Measurements from ENCODE around the gene USP46. TPM values are rescaled to one million over a fixed set of nuclear protein-coding genes. Genes with fewer than 3 reads are reported as not detected.

The USP46 gene
- total RNA-seq, 1 donor from 2014 or later = 33.1 TPM

DNA sequence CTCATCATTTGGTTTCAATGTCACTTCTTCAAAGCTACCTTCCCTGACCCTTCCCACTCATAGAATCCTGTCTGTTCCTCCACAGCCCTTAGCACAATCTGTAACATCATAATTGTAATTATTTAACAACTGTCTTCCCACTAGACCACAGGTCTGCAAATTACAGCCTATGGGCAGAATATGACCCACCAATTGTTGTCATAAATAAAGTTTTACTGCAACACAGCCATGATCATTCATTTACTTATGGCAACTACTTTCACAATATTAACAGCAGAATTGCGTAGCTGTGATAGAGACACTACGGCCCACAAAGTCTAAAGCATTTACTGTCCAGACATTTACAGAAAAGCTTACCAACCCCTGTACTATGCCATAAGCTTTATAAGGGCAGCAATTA lies 15.9 kb downstream of the USP46 start:
- no peaks in the 10 kb centered on the region for H3K36me3 Mint-ChIP-seq (ENCODE audit: insufficient read depth)
- peaks cover 20% of the 10 kb centered on the region for H3K4me1 Mint-ChIP-seq (ENCODE audit: low read depth)
- H3K4me3 Mint-ChIP-seq (ENCODE audit: low read depth) = no peak overlapping the region
- H3K27me3 Mint-ChIP-seq = no peaks in the 10 kb centered on the region
- no peaks in the 10 kb centered on the region for H3K9me3 Mint-ChIP-seq (ENCODE audit: low read depth)
- TF ChIP-seq, protein P1, sequence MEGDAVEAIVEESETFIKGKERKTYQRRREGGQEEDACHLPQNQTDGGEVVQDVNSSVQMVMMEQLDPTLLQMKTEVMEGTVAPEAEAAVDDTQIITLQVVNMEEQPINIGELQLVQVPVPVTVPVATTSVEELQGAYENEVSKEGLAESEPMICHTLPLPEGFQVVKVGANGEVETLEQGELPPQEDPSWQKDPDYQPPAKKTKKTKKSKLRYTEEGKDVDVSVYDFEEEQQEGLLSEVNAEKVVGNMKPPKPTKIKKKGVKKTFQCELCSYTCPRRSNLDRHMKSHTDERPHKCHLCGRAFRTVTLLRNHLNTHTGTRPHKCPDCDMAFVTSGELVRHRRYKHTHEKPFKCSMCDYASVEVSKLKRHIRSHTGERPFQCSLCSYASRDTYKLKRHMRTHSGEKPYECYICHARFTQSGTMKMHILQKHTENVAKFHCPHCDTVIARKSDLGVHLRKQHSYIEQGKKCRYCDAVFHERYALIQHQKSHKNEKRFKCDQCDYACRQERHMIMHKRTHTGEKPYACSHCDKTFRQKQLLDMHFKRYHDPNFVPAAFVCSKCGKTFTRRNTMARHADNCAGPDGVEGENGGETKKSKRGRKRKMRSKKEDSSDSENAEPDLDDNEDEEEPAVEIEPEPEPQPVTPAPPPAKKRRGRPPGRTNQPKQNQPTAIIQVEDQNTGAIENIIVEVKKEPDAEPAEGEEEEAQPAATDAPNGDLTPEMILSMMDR (IDR thresholded peaks at IDR 0.05; ENCODE audit: unreplicated experiment) = no peak
- no peak overlapping the region for H3K27ac Mint-ChIP-seq
- DNase-seq (ENCODE audit: low spot score, unreplicated experiment) = no peak

DNA sequence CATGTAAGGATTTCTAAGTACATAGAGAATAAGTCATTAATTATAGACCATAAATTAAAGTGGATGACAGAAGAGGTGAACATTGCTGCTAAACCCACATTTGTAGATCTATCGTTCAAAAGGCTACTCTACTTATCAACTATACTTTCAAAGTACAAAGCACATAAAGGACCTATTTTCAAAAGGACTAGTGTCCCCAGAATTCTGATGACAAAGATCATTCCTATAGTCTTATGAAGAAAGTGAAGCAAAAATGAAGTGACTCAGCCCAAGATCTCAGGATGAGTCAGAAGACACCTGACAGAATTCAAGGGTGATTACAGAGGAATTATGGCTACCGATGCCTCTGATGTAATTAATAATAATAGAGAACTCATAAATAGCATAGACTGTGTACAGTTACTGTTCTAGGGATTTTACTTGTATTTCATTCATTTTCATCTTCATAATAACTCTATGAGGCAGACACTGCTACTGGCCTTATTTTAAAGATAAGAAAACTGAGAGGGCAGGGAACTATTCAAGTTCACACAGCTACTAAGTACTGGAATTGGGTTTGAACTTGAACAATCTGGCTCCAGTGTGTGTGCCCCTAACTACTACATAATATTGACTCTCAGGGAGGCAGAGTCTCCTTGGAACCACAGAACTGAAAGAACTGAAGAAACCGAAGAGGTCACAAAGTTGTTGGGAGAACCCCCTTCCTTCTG lies 17.1 kb downstream of the USP46 start:
- Mint-ChIP-seq H3K4me3 (ENCODE audit: low read depth) (no peak overlapping the region), H3K27me3 (no peaks in the 10 kb centered on the region), H3K4me1 (ENCODE audit: low read depth) (peaks cover 24% of the 10 kb centered on the region), H3K9me3 (ENCODE audit: low read depth) (no peaks in the 10 kb centered on the region), H3K36me3 (ENCODE audit: insufficient read depth) (no peaks in the 10 kb centered on the region), H3K27ac (no peak overlapping the region)
- TF ChIP-seq, protein P1 (IDR thresholded peaks at IDR 0.05; ENCODE audit: unreplicated experiment) = no peak
- DNase-seq (ENCODE audit: low spot score, unreplicated experiment) = no peak

DNA sequence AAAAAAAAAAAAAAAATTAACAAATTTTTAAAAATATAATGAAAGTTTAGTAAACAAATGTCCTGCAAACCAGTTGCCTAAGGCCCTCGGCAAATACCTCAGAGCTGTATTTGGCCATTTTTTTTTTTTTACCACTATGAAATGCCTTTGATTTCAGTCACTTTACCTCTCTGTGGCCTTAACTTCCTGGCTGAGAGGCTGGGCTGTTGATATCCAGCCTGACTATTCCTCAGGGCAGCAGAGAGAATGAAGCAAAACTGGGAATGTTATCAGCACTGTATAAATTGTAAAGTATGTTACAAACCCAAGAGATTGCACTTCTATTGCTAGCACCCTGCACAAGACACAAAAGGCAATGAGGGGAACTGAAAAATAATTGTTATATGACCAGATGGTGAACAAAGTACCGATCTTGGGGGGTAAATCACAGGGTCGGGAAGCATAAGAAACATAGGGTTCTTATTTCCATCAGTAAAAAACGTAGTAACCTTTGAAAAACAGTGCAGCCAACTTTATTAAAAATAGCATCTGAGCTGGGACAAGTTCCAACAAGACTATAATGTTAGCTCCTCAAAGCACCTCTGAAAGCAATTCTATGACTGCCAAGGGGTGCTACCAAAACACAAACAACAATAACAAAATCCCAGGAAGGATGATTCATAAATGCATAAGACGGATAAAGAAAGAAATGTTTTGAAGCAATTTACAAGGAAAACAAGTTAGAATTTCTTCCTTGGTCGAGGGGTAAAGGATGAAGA lies 18.1 kb downstream of the USP46 start:
- Mint-ChIP-seq H3K4me3 (ENCODE audit: low read depth) (no peak overlapping the region), H3K27ac (no peak overlapping the region), H3K36me3 (ENCODE audit: insufficient read depth) (no peaks in the 10 kb centered on the region), H3K9me3 (ENCODE audit: low read depth) (no peaks in the 10 kb centered on the region), H3K4me1 (ENCODE audit: low read depth) (peaks cover 24% of the 10 kb centered on the region), H3K27me3 (no peaks in the 10 kb centered on the region)
- DNase-seq (ENCODE audit: low spot score, unreplicated experiment) = no peak
- TF ChIP-seq, protein P1 (IDR thresholded peaks at IDR 0.05; ENCODE audit: unreplicated experiment) = no peak

DNA sequence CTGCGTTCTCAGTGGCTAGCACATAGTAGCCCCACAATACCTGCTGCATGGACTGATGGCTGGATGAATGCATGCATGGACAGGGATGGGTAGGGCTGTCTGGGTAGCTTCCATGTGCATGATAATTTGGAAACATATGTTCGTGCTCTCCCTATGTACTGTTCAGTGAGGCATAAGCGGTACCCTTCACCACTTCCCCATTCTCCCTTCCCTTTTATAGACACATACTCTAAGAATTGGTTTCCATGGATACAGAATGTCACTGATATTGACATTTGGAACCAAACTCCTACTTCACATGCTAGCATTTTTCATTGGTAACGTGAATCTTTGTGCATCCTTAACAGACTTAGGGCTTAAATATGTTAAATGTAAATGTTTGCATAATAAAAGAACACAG lies 20.4 kb downstream of the USP46 start:
- TF ChIP-seq, protein P1 (IDR thresholded peaks at IDR 0.05; ENCODE audit: unreplicated experiment) = no peak
- DNase-seq (ENCODE audit: low spot score, unreplicated experiment) = no peak
- Mint-ChIP-seq H3K9me3 (ENCODE audit: low read depth) (no peaks in the 10 kb centered on the region), H3K27me3 (no peaks in the 10 kb centered on the region), H3K27ac (no peak overlapping the region), H3K4me3 (ENCODE audit: low read depth) (no peak overlapping the region), H3K4me1 (ENCODE audit: low read depth) (peaks cover 24% of the 10 kb centered on the region), H3K36me3 (ENCODE audit: insufficient read depth) (peaks cover 1% of the 10 kb centered on the region)

DNA sequence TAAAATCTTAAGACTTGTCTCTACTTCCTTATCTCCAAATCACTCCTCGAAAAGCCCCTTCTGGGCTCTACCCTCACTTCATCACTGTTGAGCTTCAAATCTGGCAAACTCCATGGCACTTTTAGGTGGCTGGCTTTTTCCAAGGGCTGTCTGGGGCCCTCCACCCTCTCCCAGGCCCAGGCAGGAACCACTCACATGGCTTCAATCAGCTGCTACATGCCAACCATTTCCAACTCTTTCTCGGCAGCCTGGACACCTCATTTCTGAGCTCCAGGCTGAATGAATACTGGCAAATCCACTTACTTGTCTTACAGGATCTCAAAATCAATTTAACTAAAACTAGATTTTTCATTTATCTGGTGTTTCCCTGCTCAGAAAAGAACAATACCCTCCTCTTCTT lies 22.0 kb downstream of the USP46 start:
- Mint-ChIP-seq H3K9me3 (ENCODE audit: low read depth) (no peaks in the 10 kb centered on the region), H3K27ac (peak overlapping the region; percentile 25)

More for the DNA sequence above, 22.0 kb downstream of the USP46 start:
- Mint-ChIP-seq H3K36me3 (ENCODE audit: insufficient read depth) (peaks cover 1% of the 10 kb centered on the region), H3K4me3 (ENCODE audit: low read depth) (no peak overlapping the region), H3K4me1 (ENCODE audit: low read depth) (peaks cover 14% of the 10 kb centered on the region), H3K27me3 (no peaks in the 10 kb centered on the region)
- TF ChIP-seq, protein P1 (IDR thresholded peaks at IDR 0.05; ENCODE audit: unreplicated experiment) = no peak
- no peak for DNase-seq (ENCODE audit: low spot score, unreplicated experiment)
